Measurements from ENCODE around the gene ATG16L1.

The ATG16L1 gene

DNA sequence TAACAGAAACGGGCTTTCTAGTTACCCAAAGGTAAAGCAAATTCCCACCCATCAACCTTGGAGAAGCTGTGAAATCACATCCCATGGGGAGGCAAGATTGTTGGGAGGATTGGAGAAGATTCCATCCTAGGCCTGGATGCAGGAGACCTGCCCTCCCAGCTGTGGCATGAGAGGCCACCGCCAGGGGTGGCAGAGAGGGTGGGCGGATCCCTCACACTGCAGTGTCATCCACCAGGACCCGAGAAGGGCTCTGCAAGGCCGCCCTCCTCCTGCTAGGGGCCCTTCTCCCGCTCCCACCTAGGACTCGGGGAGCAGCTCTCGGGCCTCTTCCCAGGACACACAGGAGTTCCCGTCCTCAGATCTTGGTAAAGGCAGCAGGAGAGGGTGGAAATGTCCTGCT, 15.5 kb upstream of the ATG16L1 start:
- no peak overlapping the region for H3K27ac ChIP-seq
- H3K9ac ChIP-seq: no peak overlapping the region
- H3K4me3 ChIP-seq: no peak overlapping the region
- TF ChIP-seq Cebpa-rat (IDR thresholded peaks at IDR 0.05): no peak
- peak overlapping the region in 2 of 11 experiments; percentile 21 to 24; a peak in 3 of 22 replicates for H3K4me2 ChIP-seq
- H3K27me3 ChIP-seq: no peaks in the 10 kb centered on the region
- no peaks in the 10 kb centered on the region for H3K9me3 ChIP-seq (replicated peaks in 1 of 11)
- H3K4me1 ChIP-seq: peaks cover 6 to 68% (median 13%) of the 10 kb centered on the region in 10 experiments
- no peaks in the 10 kb centered on the region for H3K36me3 ChIP-seq
- H4K20me1 ChIP-seq: no peaks in the 10 kb centered on the region

DNA sequence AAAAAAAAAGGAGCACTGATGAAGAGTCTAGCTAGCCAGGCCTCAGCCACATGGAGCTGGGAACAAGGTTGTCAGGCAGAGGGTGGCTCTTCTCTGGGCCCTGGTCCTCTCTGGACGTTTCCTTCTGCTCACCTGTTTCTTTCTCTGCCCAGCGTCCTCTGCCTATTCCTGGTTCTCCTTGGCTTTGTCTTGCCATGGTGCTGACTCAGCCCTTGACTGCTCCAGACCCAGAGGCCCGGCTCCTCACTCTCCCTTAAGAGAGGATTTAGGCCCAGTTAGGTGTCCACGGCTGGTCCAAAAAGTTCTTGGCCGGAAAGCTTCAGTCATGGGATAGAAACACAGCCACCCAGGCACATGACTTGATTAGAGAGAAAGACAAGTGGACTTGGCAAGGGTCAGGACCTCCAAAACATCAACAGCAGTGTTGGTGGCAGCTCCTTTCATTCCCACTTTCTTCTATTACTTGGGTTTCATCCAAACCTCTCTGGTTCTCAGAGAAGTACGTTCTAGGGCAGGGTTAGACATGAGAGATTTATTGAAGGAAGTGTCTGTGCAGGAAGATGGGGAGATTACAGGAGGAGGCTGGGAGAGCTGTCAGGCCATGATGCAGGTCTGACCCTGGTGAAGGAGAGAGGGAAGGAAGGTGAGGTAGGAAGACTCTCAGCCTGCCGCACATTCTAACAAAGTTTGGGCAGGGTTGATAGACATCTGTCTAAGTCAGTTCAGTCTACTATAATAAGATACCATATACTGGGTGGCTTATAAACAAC, 14.5 kb upstream of the ATG16L1 start:
- peak overlapping the region in 3 of 11 experiments; percentile 29 to 45 (median 35); a peak in 4 of 22 replicates for H3K4me2 ChIP-seq
- no peaks in the 10 kb centered on the region for H3K9me3 ChIP-seq (replicated peaks in 1 of 11)
- no peak overlapping the region for H3K27ac ChIP-seq
- no peaks in the 10 kb centered on the region for H3K36me3 ChIP-seq
- peaks cover 10 to 69% (median 22%) of the 10 kb centered on the region in 10 experiments for H3K4me1 ChIP-seq
- no peaks in the 10 kb centered on the region for H3K27me3 ChIP-seq
- no peaks in the 10 kb centered on the region for H4K20me1 ChIP-seq
- no peak overlapping the region for H3K9ac ChIP-seq
- TF ChIP-seq Cebpa-rat (IDR thresholded peaks at IDR 0.05): no peak
- no peak overlapping the region for H3K4me3 ChIP-seq

DNA sequence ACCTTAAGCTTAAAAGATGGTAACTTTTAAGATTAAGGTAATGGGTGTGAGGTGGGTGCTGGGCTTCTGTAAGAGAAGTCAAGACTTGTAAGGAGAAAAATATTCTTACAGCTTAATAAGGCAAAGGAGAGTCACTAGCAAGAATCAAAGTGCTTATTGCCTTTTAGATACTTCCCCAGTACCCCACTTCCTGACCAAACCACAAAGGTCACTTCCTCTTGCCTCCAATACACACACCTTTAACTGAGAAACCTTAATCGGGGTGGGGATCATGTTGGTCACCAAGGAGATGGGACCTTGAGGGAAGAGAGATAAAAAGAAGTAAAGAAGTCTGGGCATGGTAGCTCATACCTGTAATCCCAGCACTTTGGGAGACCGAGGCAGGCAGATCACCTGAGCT, 10.6 kb upstream of the ATG16L1 start:
- Histone ChIP-seq H3K4me1 (peaks cover 12 to 82% (median 49%) of the 10 kb centered on the region in 10 experiments), H3K9ac (0 out of 22 replicates have a peak overlapping the region, but pooled peaks of 3 of the 11 experiments have one; percentile 8 to 32 (median 9)), H3K27ac (peak overlapping the region in 2 of 11 experiments; percentile 2 to 68; a peak in 2 of 22 replicates), H3K36me3 (no peaks in the 10 kb centered on the region), H3K9me3 (replicated peaks in 1 of 11) (no peaks in the 10 kb centered on the region), H3K4me3 (no peak overlapping the region), H4K20me1 (no peaks in the 10 kb centered on the region), H3K27me3 (no peaks in the 10 kb centered on the region), H3K4me2 (peak overlapping the region; percentile 9 to 94 (median 45); a peak in 17 of 22 replicates)
- TF ChIP-seq Cebpa-rat (IDR thresholded peaks at IDR 0.05): no peak

DNA sequence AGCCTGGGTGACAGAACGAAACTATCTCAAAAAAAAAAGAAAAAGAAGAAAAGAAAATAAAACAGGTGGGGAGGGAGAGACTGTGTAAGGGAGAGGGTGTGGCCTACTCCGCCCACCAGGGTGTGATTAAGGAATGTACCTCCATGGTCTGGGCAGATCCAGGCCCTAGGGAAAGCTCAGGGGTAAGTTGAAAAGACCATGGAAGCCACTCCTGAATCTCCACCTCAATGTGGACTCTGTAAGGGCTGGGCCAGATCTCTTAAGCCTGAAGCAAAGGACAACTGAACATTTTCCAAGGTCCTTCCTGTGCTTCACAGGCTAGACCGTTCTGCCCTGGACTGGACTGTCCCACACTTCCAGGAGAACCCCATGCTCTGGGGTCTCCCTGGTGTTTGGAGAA, 9.7 kb upstream of the ATG16L1 start:
- H4K20me1 ChIP-seq: no peaks in the 10 kb centered on the region
- H3K36me3 ChIP-seq: no peaks in the 10 kb centered on the region
- no peak for TF ChIP-seq Cebpa-rat (IDR thresholded peaks at IDR 0.05)
- H3K9ac ChIP-seq: peak overlapping the region in 3 of 11 experiments; percentile 44 to 64 (median 61); a peak in 7 of 22 replicates
- H3K4me2 ChIP-seq: peak overlapping the region in 8 of 11 experiments; percentile 43 to 94 (median 82); a peak in 14 of 22 replicates
- H3K27me3 ChIP-seq: no peaks in the 10 kb centered on the region
- H3K4me3 ChIP-seq: peak overlapping the region in 3 of 10 experiments; percentile 11 to 50 (median 31); a peak in 3 of 20 replicates
- peaks cover 12 to 81% (median 49%) of the 10 kb centered on the region in 10 experiments for H3K4me1 ChIP-seq
- peak overlapping the region in 7 of 11 experiments; percentile 36 to 80 (median 60); a peak in 14 of 22 replicates for H3K27ac ChIP-seq
- H3K9me3 ChIP-seq (replicated peaks in 1 of 11): no peaks in the 10 kb centered on the region

DNA sequence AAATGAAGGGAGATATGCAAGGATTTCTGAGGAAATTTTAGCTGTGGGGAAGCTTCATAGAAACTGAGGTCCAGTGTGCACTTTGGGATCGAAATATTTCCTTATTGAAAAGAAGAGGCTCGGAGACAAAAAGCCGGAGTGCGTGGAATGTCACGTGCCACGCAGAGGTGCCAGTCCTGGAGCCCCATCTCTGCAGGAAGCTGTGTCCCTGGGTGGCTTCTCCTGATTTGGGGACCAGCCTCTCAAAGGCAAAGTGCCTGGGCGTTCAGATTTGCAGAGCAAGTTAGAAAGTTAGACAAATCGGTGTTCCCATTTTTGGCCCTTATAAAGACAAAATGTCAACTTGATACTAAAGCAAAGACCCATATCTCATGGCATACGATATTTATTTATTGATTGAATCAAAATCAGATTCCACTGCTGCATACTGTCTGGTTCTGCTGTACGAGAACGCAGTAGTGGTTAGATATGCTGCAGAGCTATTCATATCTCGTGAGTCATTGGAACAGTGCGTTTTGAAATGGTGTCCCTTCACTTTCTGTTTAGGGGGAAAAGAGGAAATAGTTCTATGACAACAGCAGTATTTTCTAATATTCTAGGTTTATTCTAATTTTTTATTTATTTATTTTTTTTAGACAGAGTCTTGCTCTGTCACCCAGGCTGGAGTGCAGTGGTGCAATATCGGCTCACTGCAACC, 9.1 kb upstream of the ATG16L1 start:
- H3K27me3 ChIP-seq: no peaks in the 10 kb centered on the region
- peak overlapping the region in 4 of 11 experiments; percentile 39 to 64 (median 52); a peak in 7 of 22 replicates for H3K9ac ChIP-seq
- H3K9me3 ChIP-seq (replicated peaks in 1 of 11): no peaks in the 10 kb centered on the region
- H4K20me1 ChIP-seq: no peaks in the 10 kb centered on the region
- H3K4me1 ChIP-seq: peaks cover 12 to 84% (median 54%) of the 10 kb centered on the region in 10 experiments
- no peak for TF ChIP-seq Cebpa-rat (IDR thresholded peaks at IDR 0.05)
- no peaks in the 10 kb centered on the region for H3K36me3 ChIP-seq
- H3K4me2 ChIP-seq: peak overlapping the region in 9 of 11 experiments; percentile 8 to 94 (median 77); a peak in 15 of 22 replicates
- peak overlapping the region in 3 of 10 experiments; percentile 11 to 50 (median 31); a peak in 5 of 20 replicates for H3K4me3 ChIP-seq
- H3K27ac ChIP-seq: peak overlapping the region in 7 of 11 experiments; percentile 36 to 80 (median 60); a peak in 13 of 22 replicates

DNA sequence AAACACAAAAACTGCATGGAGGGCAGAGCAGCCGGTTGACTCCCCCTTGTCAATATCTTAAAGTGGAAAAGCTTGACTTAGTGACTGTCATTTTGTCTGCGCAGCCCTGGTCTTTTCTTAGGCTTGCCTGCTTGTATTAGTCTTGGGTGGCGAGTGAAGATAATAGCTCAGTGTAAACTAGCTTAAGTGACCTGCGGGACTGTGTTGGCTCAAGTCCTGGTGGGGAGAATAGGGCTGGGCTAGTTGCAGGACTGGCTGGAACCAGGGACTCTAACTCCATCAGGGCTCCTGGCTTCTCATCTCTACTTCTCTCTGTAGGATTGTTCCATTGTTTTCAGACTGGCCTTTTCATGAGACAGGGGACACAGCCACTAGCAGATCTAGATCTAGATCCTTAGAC, 8.1 kb upstream of the ATG16L1 start:
- H3K4me1 ChIP-seq: peaks cover 12 to 94% (median 62%) of the 10 kb centered on the region in 10 experiments
- H3K4me2 ChIP-seq: peak overlapping the region in 9 of 11 experiments; percentile 5 to 94 (median 77); a peak in 15 of 22 replicates
- H3K27me3 ChIP-seq: no peaks in the 10 kb centered on the region
- H3K4me3 ChIP-seq: no peak overlapping the region
- H3K36me3 ChIP-seq: no peaks in the 10 kb centered on the region
- H3K27ac ChIP-seq: peak overlapping the region in 8 of 11 experiments; percentile 1 to 80 (median 54); a peak in 13 of 22 replicates
- TF ChIP-seq Cebpa-rat (IDR thresholded peaks at IDR 0.05): no peak
- H4K20me1 ChIP-seq: no peaks in the 10 kb centered on the region
- no peaks in the 10 kb centered on the region for H3K9me3 ChIP-seq (replicated peaks in 1 of 11)
- H3K9ac ChIP-seq: peak overlapping the region in 3 of 11 experiments; percentile 24 to 44 (median 44); a peak in 4 of 22 replicates

DNA sequence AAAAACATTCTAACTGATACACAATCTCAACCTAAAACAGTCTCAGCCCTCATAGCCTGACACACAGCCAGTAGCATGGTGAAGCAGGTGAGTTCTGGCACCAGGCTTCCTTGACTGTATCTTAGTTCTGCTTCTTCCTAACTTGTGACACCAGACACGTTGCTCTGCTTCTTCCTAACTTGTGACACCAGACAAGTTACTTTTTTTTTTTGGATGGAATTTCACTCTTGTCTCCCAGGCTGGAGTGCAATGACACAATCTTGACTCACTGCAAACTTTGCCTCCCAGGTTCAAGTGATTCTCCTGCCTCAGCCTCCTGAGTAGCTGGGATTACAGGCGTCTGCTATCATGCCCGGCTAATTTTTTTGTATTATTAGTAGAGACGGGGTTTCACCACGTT, 6.7 kb upstream of the ATG16L1 start:
- H3K9ac ChIP-seq: 0 out of 22 replicates have a peak overlapping the region, but pooled peaks of 1 of the 11 experiments have one; percentile 2
- no peak for TF ChIP-seq Cebpa-rat (IDR thresholded peaks at IDR 0.05)

DNA sequence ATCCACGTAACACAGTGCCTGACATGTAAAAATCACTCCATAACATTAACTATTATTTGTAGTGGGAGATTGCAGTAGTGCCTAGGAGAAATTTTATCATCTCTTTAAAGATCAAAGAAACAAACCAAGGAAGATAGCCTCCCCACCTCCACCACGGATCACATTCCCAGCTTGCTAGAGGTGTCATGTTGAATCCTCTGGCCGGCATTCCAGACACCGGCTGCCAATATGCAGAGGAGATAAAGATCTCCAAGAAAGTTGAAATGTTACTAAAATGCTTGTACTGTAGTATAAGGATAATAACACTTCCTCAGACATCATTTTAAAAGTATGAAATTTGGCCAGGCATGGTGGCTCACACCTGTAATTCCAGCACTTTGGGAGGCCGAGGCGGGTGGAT, 6.1 kb upstream of the ATG16L1 start:
- Histone ChIP-seq H3K9ac (no peak overlapping the region), H3K36me3 (no peaks in the 10 kb centered on the region), H3K4me3 (no peak overlapping the region), H3K4me1 (peaks cover 6 to 97% (median 64%) of the 10 kb centered on the region in 10 experiments; a peak in 19 of 20 replicates), H4K20me1 (no peaks in the 10 kb centered on the region), H3K9me3 (replicated peaks in 1 of 11) (no peaks in the 10 kb centered on the region), H3K27me3 (no peaks in the 10 kb centered on the region), H3K4me2 (no peak overlapping the region), H3K27ac (no peak overlapping the region)
- no peak for TF ChIP-seq Cebpa-rat (IDR thresholded peaks at IDR 0.05)

More for the DNA sequence above, 6.7 kb upstream of the ATG16L1 start:
- Histone ChIP-seq H3K4me3 (no peak overlapping the region), H3K27me3 (no peaks in the 10 kb centered on the region), H3K4me1 (peaks cover 6 to 97% (median 63%) of the 10 kb centered on the region in 10 experiments; a peak in 19 of 20 replicates), H3K36me3 (no peaks in the 10 kb centered on the region), H3K4me2 (peak overlapping the region in 7 of 11 experiments; percentile 65 to 94 (median 88); a peak in 11 of 22 replicates), H4K20me1 (no peaks in the 10 kb centered on the region), H3K9me3 (replicated peaks in 1 of 11) (no peaks in the 10 kb centered on the region), H3K27ac (peak overlapping the region in 1 of 11 experiments; percentile 46; a peak in 1 of 22 replicates)
